AG04449 (cell line): ENCODE results near the gene MAP1S.
A peak's percentile ranks its signal among the peaks of the same experiment; 100 is the strongest.

Experiments
- CTCF ChIA-PET: fragments of 350-600 bp; formaldehyde crosslinking; extraction: SDS; loops from one replicate; lab custom pipeline; 2021; ENCODE audit warnings: antibody characterized with exemption; lab: Yijun Ruan, JAX
- POLR2A ChIA-PET: fragments of 400-600, 350-600 bp; formaldehyde crosslinking; extraction: SDS; loops from one replicate; lab custom pipeline; 2020; ENCODE audit warnings: antibody characterized with exemption, inconsistent platforms; lab: Yijun Ruan, JAX
- DNase-seq: peaks from one replicate; pipeline ENCODE4 v3.0.0-alpha.2; 2010; ENCODE audit warnings: low read depth, low spot score
- H3K4me3 ChIP-seq: 2 replicates; pipeline ENCODE4 v1.5.1; 2011; ENCODE audit warnings: low read depth, mild to moderate bottlenecking, control low read depth, low read length
- TF ChIP-seq, protein P1 (sequence below): IDR thresholded peaks from one replicate; pipeline ENCODE4 v1.5.1; 2011; ENCODE audit warnings: mild to moderate bottlenecking, moderate library complexity, low read length, control low read depth, inconsistent platforms; ENCODE audit not compliant: insufficient read depth; ENCODE audit errors: missing control alignments

The MAP1S gene

DNA sequence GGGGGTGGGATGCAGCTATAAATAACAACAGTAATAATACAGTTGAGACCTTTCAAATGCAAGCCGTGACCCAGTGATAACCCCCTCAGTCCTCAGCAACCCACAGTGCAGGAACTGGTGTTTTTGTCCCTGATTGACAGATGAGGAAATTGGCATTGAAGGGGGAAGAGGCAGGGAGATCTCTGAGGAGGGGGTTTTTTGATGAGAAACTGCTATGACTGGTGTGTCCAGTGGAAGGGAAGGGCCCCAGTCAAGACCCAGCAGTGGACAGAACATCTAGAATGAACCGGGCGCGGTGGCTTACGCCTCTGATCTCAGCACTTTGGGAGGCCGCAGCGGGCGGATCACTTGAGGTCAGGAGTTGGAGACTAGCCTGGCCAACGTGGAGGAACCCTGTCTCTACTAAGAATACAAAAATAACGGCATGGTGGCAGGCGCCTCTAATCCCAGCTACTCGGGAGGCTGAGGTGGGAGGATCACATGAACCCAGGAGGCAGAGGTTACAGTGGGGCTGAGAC lies 1.9 kb downstream of the MAP1S start:
- DNase-seq, result no peak
- CTCF ChIA-PET, result interaction anchor here (1.3 to 1.6 kb wide), 2 partner anchors 9 to 12 kb away, joined by 3 read pairs; no protein-coding TSS in a partner anchor
- POLR2A ChIA-PET, result no interaction called here
- peak overlapping the region; percentile 12 for H3K4me3 ChIP-seq
- TF ChIP-seq, protein P1, sequence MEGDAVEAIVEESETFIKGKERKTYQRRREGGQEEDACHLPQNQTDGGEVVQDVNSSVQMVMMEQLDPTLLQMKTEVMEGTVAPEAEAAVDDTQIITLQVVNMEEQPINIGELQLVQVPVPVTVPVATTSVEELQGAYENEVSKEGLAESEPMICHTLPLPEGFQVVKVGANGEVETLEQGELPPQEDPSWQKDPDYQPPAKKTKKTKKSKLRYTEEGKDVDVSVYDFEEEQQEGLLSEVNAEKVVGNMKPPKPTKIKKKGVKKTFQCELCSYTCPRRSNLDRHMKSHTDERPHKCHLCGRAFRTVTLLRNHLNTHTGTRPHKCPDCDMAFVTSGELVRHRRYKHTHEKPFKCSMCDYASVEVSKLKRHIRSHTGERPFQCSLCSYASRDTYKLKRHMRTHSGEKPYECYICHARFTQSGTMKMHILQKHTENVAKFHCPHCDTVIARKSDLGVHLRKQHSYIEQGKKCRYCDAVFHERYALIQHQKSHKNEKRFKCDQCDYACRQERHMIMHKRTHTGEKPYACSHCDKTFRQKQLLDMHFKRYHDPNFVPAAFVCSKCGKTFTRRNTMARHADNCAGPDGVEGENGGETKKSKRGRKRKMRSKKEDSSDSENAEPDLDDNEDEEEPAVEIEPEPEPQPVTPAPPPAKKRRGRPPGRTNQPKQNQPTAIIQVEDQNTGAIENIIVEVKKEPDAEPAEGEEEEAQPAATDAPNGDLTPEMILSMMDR, result no peak

DNA sequence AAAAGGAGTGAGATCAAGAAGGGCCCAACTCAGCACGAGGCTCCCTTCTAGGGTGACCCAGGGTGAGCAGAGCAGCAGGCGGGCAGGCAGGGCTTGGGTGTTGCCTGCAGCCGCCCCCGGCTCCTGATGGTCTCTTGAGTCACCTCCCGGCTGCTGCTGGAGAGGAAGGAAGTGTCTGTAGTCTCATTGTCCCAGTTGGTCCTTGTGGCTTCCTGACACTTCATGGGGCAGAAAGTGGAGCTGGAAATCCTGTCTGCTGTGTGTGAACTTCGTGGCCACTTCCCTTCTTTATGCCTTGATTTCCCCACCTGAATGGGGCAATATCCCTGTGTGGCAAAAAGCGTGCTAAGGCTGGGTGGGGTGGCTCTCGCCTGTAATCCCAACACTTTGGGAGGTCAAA lies 2.5 kb downstream of the MAP1S start:
- CTCF ChIA-PET, result interaction anchor here (1.6 kb wide), 1 partner anchor 12 kb away, joined by 3 read pairs; no protein-coding TSS in a partner anchor
- DNase-seq, result no peak
- TF ChIP-seq, protein P1, result no peak
- no peak overlapping the region; the same call in none of the 2 replicates for H3K4me3 ChIP-seq
- POLR2A ChIA-PET, result interaction anchor here (0.9 kb wide), 1 partner anchor 10 kb away, joined by 3 read pairs; no protein-coding TSS in a partner anchor

DNA sequence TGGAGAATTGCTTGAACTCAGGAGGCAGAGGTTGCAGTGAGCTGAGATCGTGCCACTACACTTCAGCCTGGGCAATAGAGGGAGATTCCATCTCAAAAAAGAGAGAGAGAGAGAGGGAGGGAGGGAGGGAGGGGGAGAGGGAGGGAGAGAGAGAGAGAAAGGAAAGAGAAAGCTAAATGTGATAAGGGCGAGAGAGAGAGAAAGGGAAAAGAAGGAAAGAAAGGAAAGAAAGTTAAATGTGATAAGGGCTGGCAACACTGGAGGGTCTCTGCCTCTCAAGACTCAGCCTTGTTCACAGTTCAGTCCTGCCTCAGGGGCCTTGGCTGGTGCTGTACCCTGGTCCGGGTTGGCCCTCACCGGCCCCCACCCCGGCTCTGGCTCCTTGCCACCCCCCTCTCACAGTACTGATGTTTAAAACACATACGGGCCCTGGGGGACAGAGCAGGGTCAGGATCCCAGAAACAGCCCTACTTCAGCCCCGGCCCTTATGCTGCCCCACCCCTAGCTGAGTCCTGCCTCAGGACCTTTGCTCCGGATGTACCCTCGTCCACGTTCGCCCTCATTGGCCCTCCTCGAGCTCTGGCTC lies 3.5 kb downstream of the MAP1S start:
- TF ChIP-seq, protein P1, result no peak
- DNase-seq, result no peak
- ChIA-PET CTCF (no interaction called here), POLR2A (interaction anchor here (0.9 kb wide), 1 partner anchor 9 kb away, joined by 3 read pairs; no protein-coding TSS in a partner anchor)
- H3K4me3 ChIP-seq, result no peak overlapping the region

DNA sequence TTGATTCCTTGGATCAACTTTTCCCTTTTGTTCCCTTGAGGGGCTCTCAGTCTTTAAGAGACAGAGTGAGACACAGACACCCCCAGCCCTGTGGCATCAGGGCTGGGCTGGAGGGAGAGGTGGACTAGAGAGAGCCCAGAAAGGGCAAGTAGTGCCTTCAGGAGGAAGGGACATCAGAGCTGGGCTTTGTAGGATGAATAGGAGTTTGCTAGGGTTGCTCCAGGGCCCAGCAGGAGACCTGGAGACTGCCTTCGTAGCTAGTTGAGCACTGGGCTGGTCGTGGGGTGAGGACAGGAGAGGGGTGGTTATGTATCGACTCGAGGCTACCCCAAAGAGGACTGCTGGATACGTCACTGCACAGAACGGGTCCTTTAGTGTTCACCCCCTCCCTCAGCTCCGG lies 5.4 kb downstream of the MAP1S start:
- TF ChIP-seq, protein P1, result no peak
- DNase-seq, result no peak
- no peak overlapping the region for H3K4me3 ChIP-seq
- ChIA-PET POLR2A (no interaction called here), CTCF (interaction anchor here (1.4 kb wide), 1 partner anchor 50 kb away, joined by 4 read pairs; no protein-coding TSS in a partner anchor)

DNA sequence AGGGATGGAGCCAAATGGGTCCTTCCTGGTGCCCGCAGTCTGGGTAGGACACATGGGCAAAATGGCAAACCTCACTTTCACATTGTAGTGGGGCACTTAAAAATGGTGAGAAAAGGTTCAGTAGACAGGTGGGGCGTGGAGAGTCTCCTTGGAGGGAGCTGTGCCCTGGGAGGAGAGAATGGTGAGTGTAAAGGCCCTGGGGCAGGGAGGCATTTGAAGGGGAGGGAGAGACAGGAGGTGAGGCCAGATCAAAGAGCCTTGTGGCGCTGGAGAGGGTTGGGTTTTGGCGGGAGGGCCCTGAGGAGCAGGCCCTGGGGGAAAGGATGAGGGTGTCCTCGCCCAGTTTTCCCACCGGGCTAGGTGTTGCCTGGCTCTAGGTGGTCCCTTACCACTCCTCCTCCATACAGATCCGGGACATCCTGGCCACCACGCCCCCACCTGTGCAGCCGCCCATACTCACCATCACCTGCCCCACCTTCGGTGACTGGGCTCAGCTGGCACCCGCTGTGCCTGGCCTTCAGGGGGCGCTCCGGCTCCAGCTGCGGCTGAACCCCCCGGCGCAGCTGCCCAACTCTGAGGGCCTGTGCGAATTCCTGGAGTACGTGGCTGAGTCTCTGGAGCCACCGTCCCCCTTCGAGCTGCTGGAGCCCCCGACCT lies 6.3 kb downstream of the MAP1S start:
- no peak for DNase-seq
- TF ChIP-seq, protein P1, result peak; percentile 29
- CTCF ChIA-PET, result no interaction called here
- POLR2A ChIA-PET, result no interaction called here
- H3K4me3 ChIP-seq, result no peak overlapping the region

DNA sequence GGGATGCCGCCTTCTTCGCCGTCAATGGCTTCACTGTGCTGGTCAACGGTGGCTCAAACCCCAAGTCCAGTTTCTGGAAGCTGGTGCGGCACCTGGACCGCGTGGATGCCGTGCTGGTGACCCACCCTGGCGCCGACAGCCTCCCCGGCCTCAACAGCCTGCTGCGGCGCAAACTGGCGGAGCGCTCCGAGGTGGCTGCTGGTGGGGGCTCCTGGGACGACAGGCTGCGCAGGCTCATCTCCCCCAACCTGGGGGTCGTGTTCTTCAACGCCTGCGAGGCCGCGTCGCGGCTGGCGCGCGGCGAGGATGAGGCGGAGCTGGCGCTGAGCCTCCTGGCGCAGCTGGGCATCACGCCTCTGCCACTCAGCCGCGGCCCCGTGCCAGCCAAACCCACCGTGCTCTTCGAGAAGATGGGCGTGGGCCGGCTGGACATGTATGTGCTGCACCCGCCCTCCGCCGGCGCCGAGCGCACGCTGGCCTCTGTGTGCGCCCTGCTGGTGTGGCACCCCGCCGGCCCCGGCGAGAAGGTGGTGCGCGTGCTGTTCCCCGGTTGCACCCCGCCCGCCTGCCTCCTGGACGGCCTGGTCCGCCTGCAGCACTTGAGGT lies 7.0 kb downstream of the MAP1S start:
- no peak for DNase-seq
- CTCF ChIA-PET, result no interaction called here
- TF ChIP-seq, protein P1, result no peak
- no peak overlapping the region for H3K4me3 ChIP-seq
- POLR2A ChIA-PET, result no interaction called here
